ENCODE data around the gene GOLGA7B.

- TF ChIP-seq, protein P1, sequence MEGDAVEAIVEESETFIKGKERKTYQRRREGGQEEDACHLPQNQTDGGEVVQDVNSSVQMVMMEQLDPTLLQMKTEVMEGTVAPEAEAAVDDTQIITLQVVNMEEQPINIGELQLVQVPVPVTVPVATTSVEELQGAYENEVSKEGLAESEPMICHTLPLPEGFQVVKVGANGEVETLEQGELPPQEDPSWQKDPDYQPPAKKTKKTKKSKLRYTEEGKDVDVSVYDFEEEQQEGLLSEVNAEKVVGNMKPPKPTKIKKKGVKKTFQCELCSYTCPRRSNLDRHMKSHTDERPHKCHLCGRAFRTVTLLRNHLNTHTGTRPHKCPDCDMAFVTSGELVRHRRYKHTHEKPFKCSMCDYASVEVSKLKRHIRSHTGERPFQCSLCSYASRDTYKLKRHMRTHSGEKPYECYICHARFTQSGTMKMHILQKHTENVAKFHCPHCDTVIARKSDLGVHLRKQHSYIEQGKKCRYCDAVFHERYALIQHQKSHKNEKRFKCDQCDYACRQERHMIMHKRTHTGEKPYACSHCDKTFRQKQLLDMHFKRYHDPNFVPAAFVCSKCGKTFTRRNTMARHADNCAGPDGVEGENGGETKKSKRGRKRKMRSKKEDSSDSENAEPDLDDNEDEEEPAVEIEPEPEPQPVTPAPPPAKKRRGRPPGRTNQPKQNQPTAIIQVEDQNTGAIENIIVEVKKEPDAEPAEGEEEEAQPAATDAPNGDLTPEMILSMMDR (IDR thresholded peaks at IDR 0.05 in 4 of 5, conservative IDR thresholded peaks at IDR 0.05 in 1 of 5), result no peak
- no peak for TF ChIP-seq POLR2A (IDR thresholded peaks at IDR 0.05)
Measured at GRCh38 chr10:97866524-97867219, 17.0 kb downstream of the GOLGA7B start.
